HUES64 (cell line): ENCODE measurements around the gene PRPSAP1.
A peak's percentile ranks its signal among the peaks of the same experiment; 100 is the strongest.

ENCODE experiments used
- H3K27ac ChIP-seq: 2 replicates; pipeline ENCODE4 v1.7.0; 2013; ENCODE audit warnings: low read depth, low read length, inconsistent platforms
- H3K27me3 ChIP-seq: 2 replicates; pipeline ENCODE4 v1.6.1; 2013; ENCODE audit warnings: mild to moderate bottlenecking, low read length; ENCODE audit not compliant: insufficient read depth
- H3K36me3 ChIP-seq: 2 replicates; pipeline ENCODE4 v1.6.1; 2013; ENCODE audit warnings: mild to moderate bottlenecking, low read length; ENCODE audit not compliant: insufficient read depth
- H3K4me1 ChIP-seq: 2 replicates; pipeline ENCODE4 v1.6.1; 2013; ENCODE audit warnings: mild to moderate bottlenecking, low read length, moderate library complexity; ENCODE audit not compliant: insufficient read depth
- H3K4me3 ChIP-seq: 2 replicates; pipeline ENCODE4 v1.5.1; 2013; ENCODE audit warnings: mild to moderate bottlenecking, low read length, moderate library complexity
- H3K9ac ChIP-seq: 2 replicates; pipeline ENCODE4 v1.6.1; 2013; ENCODE audit warnings: mild to moderate bottlenecking, low read depth, low read length
- H3K9me3 ChIP-seq: 2 replicates; pipeline ENCODE4 v1.6.1; 2013; ENCODE audit warnings: low read depth, low read length; ENCODE audit not compliant: insufficient read depth
- WGBS: fragments of 150-250, 120-280 bp; methylation state at CpG from one replicate; pipeline ENCODE4 v1.1.7; 2013; ENCODE audit warnings: missing lambda C conversion rate; 5-methylcytosine and 5-hydroxymethylcytosine counted together

PRPSAP1 gene

DNA sequence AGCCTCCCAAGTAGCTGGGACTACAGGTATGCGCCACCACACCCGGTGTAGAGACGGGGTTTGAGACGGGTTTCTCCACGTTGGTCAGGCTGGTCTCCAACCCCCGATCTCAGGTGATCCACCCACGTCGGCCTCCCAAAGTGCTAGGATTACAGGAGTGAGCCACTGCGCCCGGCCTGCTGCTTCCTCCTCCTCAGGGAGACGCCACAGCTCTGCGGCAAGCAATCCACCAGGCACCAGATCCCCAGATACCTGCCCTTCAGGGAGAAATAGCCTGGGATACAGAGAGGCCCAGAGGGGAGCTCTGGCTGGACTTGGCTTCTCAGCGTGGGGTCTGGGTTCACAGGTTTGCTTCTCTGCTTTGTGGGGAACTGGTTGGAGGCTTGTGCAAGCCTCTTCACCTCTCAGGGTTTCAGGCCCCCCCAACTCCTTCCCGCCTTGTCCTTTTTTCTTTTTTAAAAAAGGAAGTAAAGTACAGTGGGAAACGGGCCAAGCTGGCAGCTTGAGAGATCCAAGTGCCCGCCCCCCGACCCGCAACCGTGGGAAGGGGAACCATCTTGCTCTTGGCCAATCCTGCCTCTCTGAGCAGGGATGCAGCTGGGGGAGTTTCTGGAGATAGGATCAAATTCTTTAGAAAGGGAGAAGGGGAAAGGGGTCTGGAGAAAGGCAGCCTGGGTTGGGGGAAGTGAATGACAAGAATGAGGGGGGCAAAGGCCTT lies 28.1 kb upstream of the PRPSAP1 start:
- H3K9ac ChIP-seq: no peak overlapping the region
- H3K4me3 ChIP-seq: peak overlapping the region; percentile 61

DNA sequence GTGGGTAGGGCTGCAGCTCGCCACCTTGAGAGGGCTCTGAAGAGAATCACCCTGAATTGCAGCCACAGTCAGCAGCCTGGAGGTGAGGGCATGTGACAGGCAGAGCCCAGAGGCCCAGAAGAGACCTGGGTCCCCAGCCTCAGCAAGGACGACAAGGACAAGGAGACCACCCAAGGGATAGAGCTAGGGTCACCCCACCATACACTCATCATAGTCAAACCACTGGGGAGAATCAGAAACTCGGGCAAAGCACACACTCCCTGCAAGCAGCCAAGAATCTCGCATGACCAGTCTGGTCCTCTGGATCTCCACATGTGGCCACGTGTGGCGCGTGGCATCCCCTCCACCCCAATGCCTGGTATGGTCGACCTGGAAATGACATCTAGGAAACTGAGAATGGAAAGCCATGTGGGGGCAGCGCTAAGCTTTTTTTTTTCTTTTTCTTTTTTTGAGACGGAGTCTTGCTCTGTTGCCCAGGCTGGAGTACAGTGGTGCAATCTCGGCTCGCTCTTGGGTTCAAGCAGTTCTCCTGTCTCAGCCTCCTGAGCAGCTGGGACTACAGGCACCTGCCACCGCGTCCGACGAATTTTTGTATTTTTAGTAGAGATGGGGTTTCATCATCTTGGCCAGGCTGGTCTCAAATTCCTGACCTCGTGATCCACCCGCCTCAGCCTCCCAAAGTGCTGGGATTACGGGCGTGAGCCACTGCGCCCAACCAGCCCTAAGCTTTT lies 26.1 kb upstream of the PRPSAP1 start:
- H3K9ac ChIP-seq: no peak overlapping the region

More for the DNA sequence above, 28.1 kb upstream of the PRPSAP1 start:
- 63% methylated on average over 18 of the region's 19 CpGs for WGBS
- H3K4me1 ChIP-seq: peaks cover 8% of the 10 kb centered on the region; the same call in 1 of the 2 replicates
- no peaks in the 10 kb centered on the region for H3K36me3 ChIP-seq
- no peaks in the 10 kb centered on the region for H3K9me3 ChIP-seq
- H3K27ac ChIP-seq: no peak overlapping the region; the same call in 1 of the 2 replicates
- peaks cover 46% of the 10 kb centered on the region for H3K27me3 ChIP-seq

DNA sequence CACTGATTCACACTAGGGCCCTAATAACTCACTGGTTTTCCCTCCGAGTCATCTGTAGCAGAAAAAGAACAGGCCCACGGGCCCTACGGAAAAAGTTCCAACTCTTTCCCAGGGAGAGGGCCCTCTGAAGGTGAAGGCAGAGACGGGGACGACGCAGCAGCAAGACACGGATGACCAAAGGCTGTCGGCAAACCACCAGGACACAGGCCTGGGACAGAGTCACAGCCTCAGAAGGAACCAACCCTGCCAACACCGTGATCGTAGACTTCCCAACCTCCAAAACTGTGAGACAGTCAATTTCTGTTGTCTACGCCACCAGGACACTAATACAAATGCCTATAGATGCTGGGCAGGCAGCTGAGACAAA lies 25.5 kb upstream of the PRPSAP1 start:
- no peaks in the 10 kb centered on the region for H3K9me3 ChIP-seq
- H3K4me3 ChIP-seq: no peak overlapping the region
- H3K27ac ChIP-seq: no peak overlapping the region
- H3K27me3 ChIP-seq: peaks cover 25% of the 10 kb centered on the region
- no peaks in the 10 kb centered on the region for H3K36me3 ChIP-seq
- H3K9ac ChIP-seq: no peak overlapping the region
- 89% methylated on average over 11 of the region's 11 CpGs for WGBS
- peaks cover 8% of the 10 kb centered on the region; the same call in 1 of the 2 replicates for H3K4me1 ChIP-seq

More for the DNA sequence above, 26.1 kb upstream of the PRPSAP1 start:
- WGBS: 91% methylated on average over 21 of the region's 21 CpGs
- peaks cover 30% of the 10 kb centered on the region for H3K27me3 ChIP-seq
- no peaks in the 10 kb centered on the region for H3K36me3 ChIP-seq
- no peaks in the 10 kb centered on the region for H3K9me3 ChIP-seq
- H3K27ac ChIP-seq: no peak overlapping the region
- H3K4me1 ChIP-seq: peaks cover 8% of the 10 kb centered on the region; the same call in 1 of the 2 replicates
- no peak overlapping the region for H3K4me3 ChIP-seq

DNA sequence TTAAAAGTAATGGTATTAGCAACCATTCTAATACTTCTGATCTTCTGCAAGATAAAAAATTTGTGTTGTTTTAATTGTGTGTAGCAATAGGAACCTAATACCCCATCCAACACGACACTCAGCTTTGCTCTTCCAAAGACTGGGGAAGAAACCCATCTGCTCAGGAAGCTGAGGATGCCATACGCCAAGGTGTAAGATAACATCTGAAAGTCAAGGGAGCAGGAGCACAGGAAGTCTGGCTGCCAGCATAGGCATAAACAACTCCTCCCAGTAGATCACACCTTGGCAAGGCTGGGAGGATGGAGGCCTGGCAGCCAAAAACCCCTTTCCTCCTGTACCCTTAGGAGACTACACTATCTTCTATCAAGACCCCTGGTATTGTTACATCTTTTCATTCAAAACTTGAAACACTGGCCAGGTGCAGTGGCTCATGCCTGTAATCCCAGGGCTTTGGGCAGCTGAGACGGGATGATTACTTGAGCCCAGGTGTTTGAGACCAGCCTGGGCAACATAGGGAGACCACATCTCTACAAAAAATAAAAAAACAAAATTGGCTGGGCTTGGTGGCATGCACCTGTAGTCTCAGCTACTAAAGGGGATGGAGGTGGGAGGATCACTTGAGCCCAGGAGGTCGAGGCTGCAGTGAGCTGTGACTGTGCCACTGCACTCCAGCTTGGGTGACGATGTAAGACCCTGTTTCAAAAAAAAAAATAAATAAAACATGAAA lies 25.0 kb upstream of the PRPSAP1 start:
- Histone ChIP-seq H3K36me3 (no peaks in the 10 kb centered on the region), H3K27ac (no peak overlapping the region), H3K4me1 (peaks cover 8% of the 10 kb centered on the region; the same call in 1 of the 2 replicates), H3K27me3 (peaks cover 19% of the 10 kb centered on the region), H3K4me3 (no peak overlapping the region), H3K9ac (no peak overlapping the region), H3K9me3 (no peaks in the 10 kb centered on the region)
- 95% methylated on average over 4 of the region's 5 CpGs for WGBS

DNA sequence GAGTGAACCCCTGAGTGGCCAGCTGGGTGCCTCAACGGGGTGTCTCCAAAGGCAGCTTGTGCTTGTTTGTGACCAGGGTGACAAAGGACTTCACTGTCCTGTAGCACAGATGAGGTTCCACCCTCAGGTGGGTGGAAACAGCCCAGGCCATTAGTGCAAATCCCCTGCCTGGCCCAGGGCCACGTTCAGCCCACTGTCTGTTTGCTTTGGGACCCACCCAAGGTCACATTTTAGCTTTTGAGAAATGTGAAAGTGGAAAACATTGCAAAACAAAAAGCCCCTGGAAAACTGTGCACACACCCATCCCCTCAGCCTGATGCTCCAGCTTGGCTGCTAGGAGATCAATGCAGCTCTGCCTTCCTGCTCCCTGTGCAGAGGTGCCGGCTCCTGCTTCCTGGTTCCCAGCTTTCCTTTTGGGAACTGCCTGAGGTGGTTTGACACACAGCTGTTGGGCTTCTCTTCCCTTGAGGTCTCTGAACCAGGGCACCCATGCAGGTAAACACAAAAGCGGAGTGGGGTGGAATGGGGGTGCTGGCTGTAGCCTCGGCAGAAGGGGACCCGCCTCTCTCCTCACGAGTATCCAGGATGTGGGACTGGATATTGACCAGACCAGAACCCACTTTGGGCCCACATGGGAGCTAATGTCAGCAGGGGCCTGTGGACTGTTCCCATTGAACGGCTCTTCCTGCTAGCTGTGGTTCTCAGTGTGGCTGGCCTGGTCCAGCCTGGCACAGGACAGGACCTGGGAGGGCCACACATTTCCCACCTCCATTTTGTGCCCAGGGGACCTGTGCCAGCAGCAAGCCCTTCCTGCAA lies 22.8 kb upstream of the PRPSAP1 start:
- no peaks in the 10 kb centered on the region; the same call in 1 of the 2 replicates for H3K27me3 ChIP-seq
- H3K9me3 ChIP-seq: no peaks in the 10 kb centered on the region
- 0 out of 2 replicates have a peak, but pooled peaks cover 5% of the 10 kb centered on the region for H3K4me1 ChIP-seq
- 82% methylated on average over 8 of the region's 8 CpGs for WGBS
- H3K9ac ChIP-seq: no peak overlapping the region
- H3K36me3 ChIP-seq: no peaks in the 10 kb centered on the region
- H3K4me3 ChIP-seq: no peak overlapping the region
- no peak overlapping the region for H3K27ac ChIP-seq

DNA sequence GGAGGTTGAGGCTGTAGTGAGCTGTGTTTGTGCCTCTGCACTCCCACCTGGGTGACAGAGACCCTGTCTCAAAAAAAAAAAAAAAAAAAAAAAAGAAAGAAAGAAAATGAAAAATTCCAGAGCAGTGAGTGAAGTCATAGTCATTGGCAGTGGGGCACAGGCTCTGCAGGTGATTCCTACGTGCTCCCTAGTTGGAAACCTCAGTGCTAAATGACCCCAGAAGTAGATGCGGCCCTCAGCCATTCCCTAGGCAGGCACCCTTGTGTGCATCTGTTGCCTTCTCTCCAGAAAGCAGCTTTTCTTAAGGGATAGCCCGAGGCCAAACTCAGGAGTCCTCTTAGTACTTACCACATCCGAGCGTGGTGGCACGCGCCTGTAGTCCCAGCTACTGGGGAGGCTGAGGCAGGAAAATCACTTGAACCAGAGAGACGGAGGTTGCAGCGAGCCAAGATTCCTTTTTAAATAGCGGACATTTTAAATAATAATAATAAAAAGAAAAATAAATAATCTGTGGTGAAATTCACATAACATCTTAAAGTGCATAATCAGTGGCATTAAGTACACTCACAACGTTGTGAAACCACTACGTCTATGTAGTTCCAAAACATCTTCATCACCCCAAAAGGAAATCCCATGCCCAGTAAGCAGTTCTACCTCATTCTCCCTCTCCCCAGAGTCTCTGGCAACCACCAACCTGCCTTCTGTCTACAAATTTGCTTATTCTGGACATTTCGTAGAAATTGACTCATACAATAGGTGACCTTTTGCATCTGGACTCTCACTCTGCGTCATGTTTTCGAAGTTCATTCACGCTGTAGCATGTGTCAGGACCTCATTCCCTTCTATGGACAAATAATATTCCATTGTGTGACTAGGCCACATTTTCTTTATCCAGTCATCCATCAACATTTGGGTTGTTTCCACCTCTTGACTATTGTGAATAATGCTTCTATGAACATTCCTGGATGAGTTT lies 18.2 kb upstream of the PRPSAP1 start:
- Histone ChIP-seq H3K27ac (no peak overlapping the region), H3K9ac (no peak overlapping the region), H3K4me1 (no peaks in the 10 kb centered on the region), H3K27me3 (no peaks in the 10 kb centered on the region), H3K36me3 (no peaks in the 10 kb centered on the region), H3K9me3 (no peaks in the 10 kb centered on the region), H3K4me3 (no peak overlapping the region)
- 92% methylated on average over 14 of the region's 16 CpGs for WGBS

DNA sequence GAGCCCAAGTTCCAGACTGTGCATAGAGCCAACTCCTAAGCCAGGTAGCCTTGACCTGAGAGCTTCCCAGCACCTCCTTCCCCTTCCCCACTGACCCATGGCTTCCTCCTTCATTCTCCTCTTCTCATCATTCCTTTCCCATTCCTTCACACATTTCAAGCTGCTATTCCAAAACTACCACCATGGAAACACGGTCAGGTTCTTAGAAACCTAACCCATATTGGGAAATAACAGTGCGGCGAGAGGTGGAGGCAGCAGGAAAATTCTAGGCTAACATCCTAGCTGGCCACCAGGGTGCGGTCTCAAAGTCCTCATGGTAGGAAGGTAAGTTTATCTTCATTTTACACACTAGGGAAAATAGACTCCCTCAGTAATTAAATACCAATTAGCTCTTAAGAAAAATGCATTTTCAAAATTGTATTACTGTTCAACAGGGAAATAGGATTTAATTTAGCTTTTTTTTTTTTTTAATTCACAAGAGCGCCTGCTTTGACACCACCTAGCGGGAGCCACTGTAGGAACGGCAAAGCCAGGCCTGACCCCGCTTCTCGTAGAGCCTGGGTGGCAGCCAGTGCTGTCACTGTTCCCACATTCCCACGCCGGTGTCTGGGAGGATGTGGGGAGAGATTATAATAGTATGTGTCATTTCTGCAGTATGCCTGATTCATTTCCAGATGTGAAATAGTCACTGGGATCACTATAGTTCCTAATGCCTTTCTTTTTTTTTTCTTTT lies 16.7 kb upstream of the PRPSAP1 start:
- H3K27me3 ChIP-seq: no peaks in the 10 kb centered on the region
- H3K27ac ChIP-seq: no peak overlapping the region
- H3K4me1 ChIP-seq: peaks cover 4% of the 10 kb centered on the region; the same call in 1 of the 2 replicates
- H3K9me3 ChIP-seq: no peaks in the 10 kb centered on the region
- WGBS: 91% methylated on average over 10 of the region's 11 CpGs
- H3K4me3 ChIP-seq: no peak overlapping the region
- no peak overlapping the region for H3K9ac ChIP-seq
- H3K36me3 ChIP-seq: no peaks in the 10 kb centered on the region

DNA sequence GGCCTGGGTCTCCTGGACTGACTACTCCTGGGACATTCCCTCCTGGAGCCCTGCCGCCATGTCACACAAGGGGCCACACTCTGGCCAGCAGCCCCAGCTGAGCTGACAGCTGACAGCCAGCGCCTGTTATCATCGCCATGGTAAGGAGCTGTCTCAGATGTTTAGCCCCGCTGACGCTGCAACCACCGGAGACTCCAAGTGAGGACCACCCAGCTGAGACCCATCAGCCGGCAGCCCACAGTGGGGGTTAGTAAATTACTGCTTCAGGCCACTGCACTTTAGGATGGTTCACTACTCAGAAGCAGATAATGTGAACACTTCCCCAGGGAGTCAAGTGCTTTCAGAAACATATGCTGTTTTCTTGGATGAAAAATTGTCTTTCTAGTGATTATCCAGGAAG lies 16.1 kb upstream of the PRPSAP1 start:
- no peak overlapping the region for H3K27ac ChIP-seq
- H3K9ac ChIP-seq: no peak overlapping the region
- H3K4me1 ChIP-seq: peaks cover 4% of the 10 kb centered on the region; the same call in 1 of the 2 replicates
- no peak overlapping the region for H3K4me3 ChIP-seq
- no peaks in the 10 kb centered on the region for H3K9me3 ChIP-seq
- H3K27me3 ChIP-seq: no peaks in the 10 kb centered on the region
- H3K36me3 ChIP-seq: no peaks in the 10 kb centered on the region
- 93% methylated on average over 7 of the region's 7 CpGs for WGBS

DNA sequence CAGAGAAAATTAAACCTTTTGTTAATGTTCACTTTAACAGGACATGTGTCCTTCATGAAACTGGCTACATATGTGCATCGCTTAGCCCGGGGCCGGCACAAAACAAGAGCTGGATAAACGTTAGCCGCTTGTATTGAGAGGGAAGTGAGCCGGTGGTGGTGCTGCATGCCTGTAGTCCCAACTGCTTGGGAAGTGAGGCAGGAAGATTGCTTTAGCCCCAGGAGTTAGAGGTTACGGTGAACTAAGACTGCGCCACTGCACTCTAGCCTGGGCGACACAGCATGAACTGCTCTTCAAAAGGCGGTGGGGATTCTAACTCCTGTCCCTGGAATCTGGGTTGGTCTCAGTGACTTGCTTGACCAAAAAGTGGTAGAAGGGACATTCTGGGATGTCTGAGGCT lies 15.7 kb upstream of the PRPSAP1 start:
- no peak overlapping the region for H3K4me3 ChIP-seq
- H3K9me3 ChIP-seq: no peaks in the 10 kb centered on the region
- 92% methylated on average over 10 of the region's 10 CpGs for WGBS
- H3K4me1 ChIP-seq: peaks cover 4% of the 10 kb centered on the region; the same call in 1 of the 2 replicates
- H3K27me3 ChIP-seq: no peaks in the 10 kb centered on the region
- no peaks in the 10 kb centered on the region for H3K36me3 ChIP-seq
- no peak overlapping the region for H3K27ac ChIP-seq
- no peak overlapping the region for H3K9ac ChIP-seq
